ENCODE results near the gene CLIP2. TPM values are rescaled to one million over a fixed set of nuclear protein-coding genes. Genes with fewer than 3 reads are reported as not detected.
A peak's percentile ranks its signal among the peaks of the same experiment; 100 is the strongest.
"Not testable (repeated sequence)": the region's sequence is repeated elsewhere in the genome, so short reads cannot be mapped to it uniquely, and the experiment has no call there.

Gene CLIP2
- total RNA-seq, 1 donor, result 70.9 TPM

GRCh38 chr7:74349621-74350020 lies 60.4 kb downstream of the CLIP2 start:
- peaks cover 11% of the 10 kb centered on the region for H4K20me1 ChIP-seq (ENCODE audit: insufficient read depth, low read length)
- DNase-seq (ENCODE audit: insufficient read length, low spot score, missing footprints), result no peak
- no peak overlapping the region for H2AFZ ChIP-seq (ENCODE audit: low read length)
- no peak overlapping the region for H3K4me2 ChIP-seq (ENCODE audit: insufficient read depth, low read length)
- no peak overlapping the region for H3K27ac ChIP-seq (ENCODE audit: low read depth, low read length)
- H3K27me3 ChIP-seq (ENCODE audit: insufficient read depth, low read length), result no peaks in the 10 kb centered on the region
- peaks cover 23% of the 10 kb centered on the region for H3K79me2 ChIP-seq (ENCODE audit: insufficient read depth, low read length)
- H3K36me3 ChIP-seq (ENCODE audit: insufficient read depth, low read length), result peaks cover 8% of the 10 kb centered on the region
- H3K4me3 ChIP-seq (ENCODE audit: insufficient read depth, low read length), result no peak overlapping the region
- H3K4me1 ChIP-seq (ENCODE audit: insufficient read depth, low read length), result peaks cover 6% of the 10 kb centered on the region
- H3K9me3 ChIP-seq (ENCODE audit: low read depth, low read length), result no peaks in the 10 kb centered on the region
- no peak for TF ChIP-seq CTCF (IDR thresholded peaks at IDR 0.05; ENCODE audit: extremely low read depth, low read depth, low read length)

- no peak for TF ChIP-seq CTCF (IDR thresholded peaks at IDR 0.05; ENCODE audit: extremely low read depth, low read depth, low read length)
- Histone ChIP-seq H4K20me1 (ENCODE audit: insufficient read depth, low read length) (peaks cover 9% of the 10 kb centered on the region), H3K27me3 (ENCODE audit: insufficient read depth, low read length) (no peaks in the 10 kb centered on the region), H2AFZ (ENCODE audit: low read length) (no peak overlapping the region), H3K4me3 (ENCODE audit: insufficient read depth, low read length) (no peak overlapping the region), H3K4me1 (ENCODE audit: insufficient read depth, low read length) (peaks cover 9% of the 10 kb centered on the region), H3K9me3 (ENCODE audit: low read depth, low read length) (no peaks in the 10 kb centered on the region), H3K4me2 (ENCODE audit: insufficient read depth, low read length) (no peak overlapping the region), H3K79me2 (ENCODE audit: insufficient read depth, low read length) (peaks cover 24% of the 10 kb centered on the region), H3K36me3 (ENCODE audit: insufficient read depth, low read length) (peaks cover 11% of the 10 kb centered on the region), H3K27ac (ENCODE audit: low read depth, low read length) (no peak overlapping the region)
- DNase-seq (ENCODE audit: insufficient read length, low spot score, missing footprints), result no peak
Observed at GRCh38 chr7:74350751-74351150, 61.5 kb downstream of the CLIP2 start.

- H3K79me2 ChIP-seq (ENCODE audit: insufficient read depth, low read length), result peaks cover 23% of the 10 kb centered on the region
- H3K4me1 ChIP-seq (ENCODE audit: insufficient read depth, low read length), result peaks cover 9% of the 10 kb centered on the region
- H3K4me3 ChIP-seq (ENCODE audit: insufficient read depth, low read length), result no peak overlapping the region
- H3K27me3 ChIP-seq (ENCODE audit: insufficient read depth, low read length), result no peaks in the 10 kb centered on the region
- peaks cover 19% of the 10 kb centered on the region for H3K36me3 ChIP-seq (ENCODE audit: insufficient read depth, low read length)
- H3K4me2 ChIP-seq (ENCODE audit: insufficient read depth, low read length), result no peak overlapping the region
- peaks cover 9% of the 10 kb centered on the region for H4K20me1 ChIP-seq (ENCODE audit: insufficient read depth, low read length)
- no peak overlapping the region for H3K27ac ChIP-seq (ENCODE audit: low read depth, low read length)
- H3K9me3 ChIP-seq (ENCODE audit: low read depth, low read length), result no peaks in the 10 kb centered on the region
- DNase-seq (ENCODE audit: insufficient read length, low spot score, missing footprints), result peak; percentile 81
- no peak for TF ChIP-seq CTCF (IDR thresholded peaks at IDR 0.05; ENCODE audit: extremely low read depth, low read depth, low read length)
- no peak overlapping the region for H2AFZ ChIP-seq (ENCODE audit: low read length)
Observed at GRCh38 chr7:74351836-74352235, 62.6 kb downstream of the CLIP2 start.

GRCh38 chr7:74352551-74353138 lies 63.4 kb downstream of the CLIP2 start:
- not testable (repeated sequence) for H3K9me3 ChIP-seq (ENCODE audit: low read depth, low read length); H3K4me2 ChIP-seq (ENCODE audit: insufficient read depth, low read length); H3K27ac ChIP-seq (ENCODE audit: low read depth, low read length); H3K27me3 ChIP-seq (ENCODE audit: insufficient read depth, low read length); H3K4me3 ChIP-seq (ENCODE audit: insufficient read depth, low read length); H2AFZ ChIP-seq (ENCODE audit: low read length); H4K20me1 ChIP-seq (ENCODE audit: insufficient read depth, low read length); H3K4me1 ChIP-seq (ENCODE audit: insufficient read depth, low read length)
- DNase-seq (ENCODE audit: insufficient read length, low spot score, missing footprints), result peak; percentile 25
- H3K36me3 ChIP-seq (ENCODE audit: insufficient read depth, low read length), result peaks cover 16% of the 10 kb centered on the region
- H3K79me2 ChIP-seq (ENCODE audit: insufficient read depth, low read length), result peaks cover 20% of the 10 kb centered on the region
